HepG2 (cell line): ENCODE data around the gene KCND2. TPM values are rescaled to one million over a fixed set of nuclear protein-coding genes. Genes with fewer than 3 reads are reported as not detected.

Experiments
- PAXIP1 ChIP-seq: sonication (generic); formaldehyde crosslinking; conservative IDR thresholded peaks from 2 replicates; pipeline ENCODE4 v1.4.0; 2020; ENCODE audit warnings: mild to moderate bottlenecking, missing genetic modification reagents, moderate library complexity
- ZBTB10 ChIP-seq: sonication (generic); formaldehyde crosslinking; IDR thresholded peaks from 2 replicates; pipeline ENCODE4 v1.4.0; 2020; ENCODE audit warnings: missing genetic modification reagents, borderline replicate concordance
- ZBTB38 ChIP-seq: sonication (generic); formaldehyde crosslinking; IDR thresholded peaks from 2 replicates; pipeline ENCODE4 v1.5.1; 2020; ENCODE audit warnings: mild to moderate bottlenecking, missing genetic modification reagents
- ZFP1 ChIP-seq: IDR thresholded peaks from 2 replicates; pipeline ENCODE4 v1.6.1; 2016
- ZNF18 ChIP-seq: sonication (generic); formaldehyde crosslinking; IDR thresholded peaks from 2 replicates; pipeline ENCODE4 v1.8.0; 2022; ENCODE audit warnings: mild to moderate bottlenecking, missing genetic modification reagents; ENCODE audit not compliant: insufficient replicate concordance
- ZNF724P ChIP-seq: sonication (generic); formaldehyde crosslinking; IDR thresholded peaks from 2 replicates; pipeline ENCODE4 v1.8.0; 2022; ENCODE audit warnings: missing genetic modification reagents, borderline replicate concordance
- polyA plus RNA-seq, 8 experiments: library from polyadenylated mRNA; depleted of rRNA in 3 of 8; stranded (reverse) in 7 of 8; unstranded in 1 of 8; fragments of >200 nt; fragmentation: Illumina TruSeq in 4 of 8; extraction: Trizol in 4 of 8; gene quantifications; 2 replicates each; pipeline versions ENCODE4 v1.2.1 to v1.2.3, GENCODE V29; 2011 to 2016; ENCODE audit warnings: low read depth in 4 of 8, missing spikeins in 1 of 8, mixed read lengths in 1 of 8; ENCODE audit not compliant: insufficient read depth in 1 of 8
- total RNA-seq, 5 experiments: library from RNA; depleted of rRNA; stranded (reverse); fragments of >200 nt; fragmentation: Illumina TruSeq; extraction: Trizol; gene quantifications; 2 replicates each; pipeline ENCODE4 v1.2.3, GENCODE V29; 2016; ENCODE audit warnings: low read depth in 1 of 5

The KCND2 gene
- total and polyA plus RNA-seq, 2 of the 13 experiments (the other 11 are each of a cell fraction or from before 2014, with no cell fraction given) = not detected

- TF ChIP-seq ZBTB10 (no peak), ZBTB38 (CRISPR knock-in tag) (no peak), PAXIP1 (CRISPR knock-in tag) (no peak), ZFP1 (CRISPR knock-in tag) (no peak), ZNF18 (CRISPR knock-in tag) (no peak), ZNF724P (CRISPR knock-in tag) (no peak)
Observed at GRCh38 chr7:120462991-120463390, 190.0 kb downstream of the KCND2 start (continued).
